Fibroblast of lung (primary cell): ENCODE results near the gene ABAT. TPM values are rescaled to one million over a fixed set of nuclear protein-coding genes. Genes with fewer than 3 reads are reported as not detected.

Experiments
- DNase-seq, 2 donors: peaks; one replicate each; pipeline versions ENCODE4 v3.0.0 to v3.0.0-alpha.2; 2010; ENCODE audit warnings: low read depth in 2 of 2
- H2AFZ ChIP-seq: 2 replicates; pipeline ENCODE4 v1.5.1; 2012; ENCODE audit warnings: low read length, control low read depth, inconsistent platforms
- H3K27ac ChIP-seq: 2 replicates; pipeline ENCODE4 v1.5.1; 2011; ENCODE audit warnings: low read length, control low read depth; ENCODE audit not compliant: insufficient read depth
- H3K27me3 ChIP-seq: 2 replicates; pipeline ENCODE4 v1.5.1; 2011; ENCODE audit warnings: mild to moderate bottlenecking, low read length; ENCODE audit not compliant: control insufficient read depth, insufficient read depth
- H3K36me3 ChIP-seq: 2 replicates; pipeline ENCODE4 v1.5.1; 2011; ENCODE audit warnings: low read length; ENCODE audit not compliant: control insufficient read depth, insufficient read depth
- H3K4me1 ChIP-seq: 2 replicates; pipeline ENCODE4 v1.5.1; 2011; ENCODE audit warnings: low read length; ENCODE audit not compliant: control insufficient read depth, insufficient read depth; ENCODE audit errors: extremely low read depth
- H3K4me2 ChIP-seq: 2 replicates; pipeline ENCODE4 v1.5.1; 2011; ENCODE audit warnings: low read length, control low read depth; ENCODE audit not compliant: insufficient read depth; ENCODE audit errors: extremely low read depth
- H3K4me3 ChIP-seq, 4 experiments: fragments of 200-600 bp in 1 of 4; sonication (generic) in 1 of 4; replicated peaks in 1 of 4; 2 replicates each; pipeline ENCODE4 v1.5.1; 2011 to 2016; ENCODE audit warnings: low read length in 4 of 4, low read depth in 3 of 4, mild to moderate bottlenecking in 3 of 4, control low read depth in 2 of 4, inconsistent platforms in 1 of 4, mixed read lengths in 1 of 4; ENCODE audit not compliant: insufficient read depth in 1 of 4; ENCODE audit errors: control extremely low read depth in 1 of 4
- H3K79me2 ChIP-seq: 2 replicates; pipeline ENCODE4 v1.5.1; 2012; ENCODE audit warnings: mild to moderate bottlenecking, low read length, inconsistent platforms; ENCODE audit not compliant: control insufficient read depth, insufficient read depth
- H3K9ac ChIP-seq: 2 replicates; pipeline ENCODE4 v1.5.1; 2011; ENCODE audit warnings: mild to moderate bottlenecking, low read length, control low read depth; ENCODE audit not compliant: insufficient read depth
- H3K9me3 ChIP-seq: 2 replicates; pipeline ENCODE4 v1.5.1; 2012; ENCODE audit warnings: low read depth, low read length; ENCODE audit not compliant: control insufficient read depth, insufficient read depth
- H4K20me1 ChIP-seq: 2 replicates; pipeline ENCODE4 v1.5.1; 2011; ENCODE audit warnings: low read length; ENCODE audit not compliant: control insufficient read depth, insufficient read depth; ENCODE audit errors: extremely low read depth
- CTCF ChIP-seq, 2 donors: IDR thresholded peaks in 1 of 2; conservative IDR thresholded peaks in 1 of 2; 1 replicate in 1 of 2; 2 replicates in 1 of 2; pipeline ENCODE4 v1.5.1; 2011 to 2012; ENCODE audit warnings: low read length in 2 of 2, control low read depth in 1 of 2, inconsistent platforms in 1 of 2, low read depth in 1 of 2, mild to moderate bottlenecking in 1 of 2
- EZH2 ChIP-seq: IDR thresholded peaks from 2 replicates; pipeline ENCODE4 v1.5.1; 2012; ENCODE audit warnings: low read length, control low read depth, mild to moderate bottlenecking; ENCODE audit errors: missing control alignments
- polyA plus RNA-seq, 2 donors: library from polyadenylated mRNA; depleted of rRNA in 1 of 2; stranded (reverse) in 1 of 2; unstranded in 1 of 2; fragments of >200 nt; gene quantifications; 2 replicates each; pipeline ENCODE4 v1.2.1, GENCODE V29; 2011 to 2012; ENCODE audit warnings: missing spikeins in 1 of 2
- total RNA-seq: library from RNA; depleted of rRNA; stranded (reverse); fragments of >200 nt; gene quantifications from 2 replicates; pipeline ENCODE4 v1.2.1, GENCODE V29; 2014

ABAT gene
- total and polyA plus RNA-seq, 2 donors (not counting 1 experiment from before 2014, with no cell fraction given), result 1.8 TPM

- Histone ChIP-seq H3K36me3 (no peaks in the 10 kb centered on the region), H3K9ac (no peak overlapping the region), H3K4me1 (no peaks in the 10 kb centered on the region), H3K79me2 (no peaks in the 10 kb centered on the region), H4K20me1 (no peaks in the 10 kb centered on the region), H3K4me2 (no peak overlapping the region), H3K9me3 (no peaks in the 10 kb centered on the region), H3K4me3 (no peak overlapping the region), H3K27me3 (no peaks in the 10 kb centered on the region), H2AFZ (no peak overlapping the region), H3K27ac (no peak overlapping the region)
- DNase-seq, result no peak
- TF ChIP-seq CTCF (conservative IDR thresholded peaks at IDR 0.05 in 1 of 2, IDR thresholded peaks at IDR 0.05 in 1 of 2; ENCODE audit: low read depth in 1 of 2, low read length in 2 of 2) (no peak), EZH2 (no peak)
These were observed 44.6 kb downstream of the ABAT start for GRCh38 chr16:8718851-8719680.

- Histone ChIP-seq H2AFZ (no peak overlapping the region), H3K27me3 (no peaks in the 10 kb centered on the region), H4K20me1 (no peaks in the 10 kb centered on the region), H3K4me1 (no peaks in the 10 kb centered on the region), H3K9me3 (no peaks in the 10 kb centered on the region), H3K4me2 (no peak overlapping the region), H3K9ac (no peak overlapping the region), H3K36me3 (no peaks in the 10 kb centered on the region), H3K79me2 (no peaks in the 10 kb centered on the region), H3K27ac (no peak overlapping the region), H3K4me3 (no peak overlapping the region)
- no peak for TF ChIP-seq CTCF (conservative IDR thresholded peaks at IDR 0.05 in 1 of 2, IDR thresholded peaks at IDR 0.05 in 1 of 2; ENCODE audit: low read depth in 1 of 2, low read length in 2 of 2)
- no peak for TF ChIP-seq EZH2
- DNase-seq, result peak in 1 of 2 donors; percentile 9
These were observed 45.9 kb downstream of the ABAT start for GRCh38 chr16:8720080-8720966.

GRCh38 chr16:8720967-8721308 is 46.5 kb downstream of the ABAT start:
- no peaks in the 10 kb centered on the region for H3K9me3 ChIP-seq
- H3K9ac ChIP-seq, result no peak overlapping the region
- no peaks in the 10 kb centered on the region for H3K4me1 ChIP-seq
- no peaks in the 10 kb centered on the region for H3K36me3 ChIP-seq
- no peak overlapping the region for H3K27ac ChIP-seq
- H4K20me1 ChIP-seq, result no peaks in the 10 kb centered on the region
- H3K4me2 ChIP-seq, result no peak overlapping the region
- no peak overlapping the region for H3K4me3 ChIP-seq
- no peak overlapping the region for H2AFZ ChIP-seq
- DNase-seq, result no peak
- no peak for TF ChIP-seq CTCF (conservative IDR thresholded peaks at IDR 0.05 in 1 of 2, IDR thresholded peaks at IDR 0.05 in 1 of 2; ENCODE audit: low read depth in 1 of 2, low read length in 2 of 2)
- TF ChIP-seq EZH2, result no peak
- H3K79me2 ChIP-seq, result no peaks in the 10 kb centered on the region
- no peaks in the 10 kb centered on the region for H3K27me3 ChIP-seq
